ENCODE measurements around the gene MORC3. TPM values are rescaled to one million over a fixed set of nuclear protein-coding genes. Genes with fewer than 3 reads are reported as not detected.
A peak's percentile ranks its signal among the peaks of the same experiment; 100 is the strongest.
"Not testable (repeated sequence)": the region's sequence is repeated elsewhere in the genome, so short reads cannot be mapped to it uniquely, and the experiment has no call there.

The MORC3 gene, protein sequence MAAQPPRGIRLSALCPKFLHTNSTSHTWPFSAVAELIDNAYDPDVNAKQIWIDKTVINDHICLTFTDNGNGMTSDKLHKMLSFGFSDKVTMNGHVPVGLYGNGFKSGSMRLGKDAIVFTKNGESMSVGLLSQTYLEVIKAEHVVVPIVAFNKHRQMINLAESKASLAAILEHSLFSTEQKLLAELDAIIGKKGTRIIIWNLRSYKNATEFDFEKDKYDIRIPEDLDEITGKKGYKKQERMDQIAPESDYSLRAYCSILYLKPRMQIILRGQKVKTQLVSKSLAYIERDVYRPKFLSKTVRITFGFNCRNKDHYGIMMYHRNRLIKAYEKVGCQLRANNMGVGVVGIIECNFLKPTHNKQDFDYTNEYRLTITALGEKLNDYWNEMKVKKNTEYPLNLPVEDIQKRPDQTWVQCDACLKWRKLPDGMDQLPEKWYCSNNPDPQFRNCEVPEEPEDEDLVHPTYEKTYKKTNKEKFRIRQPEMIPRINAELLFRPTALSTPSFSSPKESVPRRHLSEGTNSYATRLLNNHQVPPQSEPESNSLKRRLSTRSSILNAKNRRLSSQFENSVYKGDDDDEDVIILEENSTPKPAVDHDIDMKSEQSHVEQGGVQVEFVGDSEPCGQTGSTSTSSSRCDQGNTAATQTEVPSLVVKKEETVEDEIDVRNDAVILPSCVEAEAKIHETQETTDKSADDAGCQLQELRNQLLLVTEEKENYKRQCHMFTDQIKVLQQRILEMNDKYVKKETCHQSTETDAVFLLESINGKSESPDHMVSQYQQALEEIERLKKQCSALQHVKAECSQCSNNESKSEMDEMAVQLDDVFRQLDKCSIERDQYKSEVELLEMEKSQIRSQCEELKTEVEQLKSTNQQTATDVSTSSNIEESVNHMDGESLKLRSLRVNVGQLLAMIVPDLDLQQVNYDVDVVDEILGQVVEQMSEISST
- 21.5 and 22.1 TPM in 2 replicates for total RNA-seq (2014; rRNA removed; shearing (Covaris generic))
- polyA plus RNA-seq (2014; cell fraction: nucleus; rRNA removed) = 9.3 and 21.7 TPM in 2 replicates

DNA sequence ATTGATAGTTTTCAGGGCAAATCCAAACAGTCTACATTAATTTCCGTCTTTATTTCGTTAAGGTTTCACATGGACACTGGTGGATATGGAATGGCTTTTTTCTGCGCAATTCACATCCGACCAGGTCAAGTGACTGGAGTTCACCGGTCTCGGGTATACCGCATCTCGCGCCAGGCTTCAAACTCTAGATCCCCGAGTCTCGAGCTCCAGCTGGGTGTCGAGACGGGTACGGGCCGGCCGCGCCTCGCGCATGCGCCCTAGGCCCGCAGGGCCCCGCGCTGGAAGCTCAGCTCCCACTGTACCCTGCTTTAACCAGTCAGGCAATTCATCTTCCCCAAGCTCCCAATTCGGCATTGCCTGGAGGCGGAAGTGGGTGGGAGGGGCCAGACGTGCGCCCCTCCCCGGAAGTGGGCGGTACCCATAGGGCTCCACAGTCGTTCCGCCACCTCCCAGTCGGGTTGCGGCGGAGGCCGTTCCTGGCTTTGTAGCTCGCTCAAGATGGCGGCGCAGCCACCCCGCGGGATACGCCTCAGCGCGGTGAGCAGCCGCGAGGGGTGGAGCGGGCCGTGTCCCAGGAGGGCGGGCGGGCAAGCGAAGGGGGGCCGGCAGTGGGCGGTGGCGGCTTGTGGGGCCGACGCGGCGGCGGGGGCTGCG is at the start of gene MORC3:
TSS of gene MORC3 (plus strand) at position 431 of the 654 bp plus-strand sequence. CDS start at position 499, 68 bp downstream.
- DNase-seq (ENCODE audit: extremely low read depth, low read depth) = peak; percentile 97

DNA sequence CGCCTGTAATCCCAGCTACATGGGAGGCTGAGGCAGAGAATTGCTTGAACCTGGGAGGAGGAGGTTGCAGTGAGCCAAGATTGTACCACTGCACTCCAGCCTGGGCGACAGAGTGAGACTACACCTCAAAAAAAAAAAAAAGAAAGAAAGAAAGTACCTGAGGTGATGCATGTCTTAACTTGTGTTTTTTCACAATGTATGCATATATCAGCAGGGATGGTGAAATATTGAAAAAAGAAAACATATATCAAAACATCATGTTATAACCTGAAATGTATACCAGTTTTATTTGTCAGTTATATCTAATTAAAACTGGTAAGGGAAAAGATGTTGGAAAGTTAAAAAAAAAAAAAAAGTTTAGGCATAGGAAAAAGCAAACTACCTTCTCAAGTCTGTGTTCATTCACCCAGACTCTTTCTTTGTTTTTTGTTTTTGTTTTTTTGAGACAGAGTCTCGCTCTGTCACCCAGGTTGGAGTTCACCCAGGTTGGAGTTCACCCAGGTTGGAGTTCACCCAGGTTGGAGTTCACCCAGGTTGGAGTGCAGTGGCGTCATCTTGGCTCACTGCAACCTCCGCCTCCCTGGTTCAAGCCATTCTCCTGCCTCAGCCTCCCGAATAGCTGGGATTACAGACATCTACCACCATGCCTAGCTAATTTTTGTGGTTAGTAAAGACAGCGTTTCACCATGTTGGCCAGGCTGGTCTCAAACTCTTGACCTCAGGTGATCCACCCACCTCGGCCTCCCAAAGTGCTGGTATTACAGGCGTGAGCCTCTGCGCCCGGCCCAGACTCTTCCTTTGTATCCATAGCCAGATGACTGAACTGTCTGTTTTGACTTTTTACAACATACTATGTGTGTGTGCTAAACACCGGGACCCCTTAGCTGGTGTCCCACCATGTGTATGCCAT is 49.0 kb upstream of the MORC3 start:
- DNase-seq (ENCODE audit: extremely low read depth, low read depth) = not testable (repeated sequence)

DNA sequence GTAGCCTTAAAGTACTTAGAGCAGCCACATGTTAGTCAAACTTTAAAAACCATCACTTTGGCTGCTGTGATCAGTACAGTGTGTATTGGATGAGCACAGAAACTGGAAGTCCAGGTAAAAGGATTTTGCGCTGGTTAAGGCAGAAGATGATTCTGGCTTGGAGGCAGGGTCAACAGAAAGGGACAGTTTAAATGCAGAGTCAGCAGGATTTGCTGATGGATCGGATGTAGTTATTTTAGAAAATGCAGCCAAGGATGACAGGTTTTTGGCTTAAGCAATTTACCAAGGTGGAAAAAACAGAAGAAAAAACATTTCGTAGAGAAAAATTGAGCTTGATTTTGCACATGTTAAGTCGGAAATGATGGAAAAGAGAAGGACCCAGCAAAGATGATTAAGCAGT is 45.9 kb upstream of the MORC3 start:
- DNase-seq (ENCODE audit: extremely low read depth, low read depth) = no peak

DNA sequence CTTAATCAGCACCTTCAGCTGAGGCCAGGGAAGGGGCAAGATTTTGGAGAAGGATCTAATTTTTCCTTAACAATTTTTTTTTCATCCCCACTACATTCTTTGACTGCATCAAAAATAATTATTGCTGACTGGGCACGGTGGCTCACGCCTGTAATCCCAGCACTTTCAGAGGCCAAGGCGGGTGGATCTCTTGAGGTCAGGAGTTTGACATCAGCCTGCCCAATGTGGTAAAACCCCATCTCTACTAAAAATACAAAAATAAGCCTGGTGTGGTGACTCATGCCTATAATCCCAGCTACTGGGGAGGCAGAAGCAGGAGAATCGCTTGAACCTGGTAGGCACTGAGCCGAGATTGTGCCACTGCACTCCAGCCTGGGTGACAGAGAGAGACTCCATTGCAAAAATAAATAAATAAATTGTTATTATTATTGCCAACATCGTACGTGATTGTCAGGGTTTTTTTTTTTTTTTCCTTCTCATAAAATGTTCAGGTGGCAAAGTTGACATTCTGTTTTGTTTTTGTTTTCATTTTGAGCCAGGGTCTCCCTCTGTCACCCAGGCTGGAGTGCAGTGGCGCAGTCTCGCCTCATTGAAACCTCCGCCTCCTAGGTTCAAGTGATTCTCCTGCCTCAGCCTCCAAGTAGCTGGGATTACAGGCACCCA is 37.3 kb upstream of the MORC3 start:
- no peak for DNase-seq (ENCODE audit: extremely low read depth, low read depth)

DNA sequence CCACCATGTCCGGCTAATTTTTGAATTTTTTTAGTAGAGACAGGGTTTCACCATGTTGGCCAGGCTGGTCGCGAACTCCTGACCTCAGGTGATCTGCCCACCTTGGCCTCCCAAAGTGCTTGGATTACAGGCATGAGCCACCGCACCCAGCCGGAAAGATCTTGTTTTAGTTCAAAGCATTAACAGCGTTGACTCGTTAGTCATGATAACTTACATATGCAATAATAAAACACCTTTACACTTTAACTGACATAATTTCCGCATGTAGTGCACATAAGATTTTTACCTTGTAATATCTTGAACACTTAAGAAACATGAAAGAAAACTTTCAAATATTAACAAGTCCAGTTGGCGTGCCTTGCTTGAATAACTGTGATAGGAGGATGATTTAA is 36.8 kb upstream of the MORC3 start:
- DNase-seq (ENCODE audit: extremely low read depth, low read depth) = not testable (repeated sequence)

DNA sequence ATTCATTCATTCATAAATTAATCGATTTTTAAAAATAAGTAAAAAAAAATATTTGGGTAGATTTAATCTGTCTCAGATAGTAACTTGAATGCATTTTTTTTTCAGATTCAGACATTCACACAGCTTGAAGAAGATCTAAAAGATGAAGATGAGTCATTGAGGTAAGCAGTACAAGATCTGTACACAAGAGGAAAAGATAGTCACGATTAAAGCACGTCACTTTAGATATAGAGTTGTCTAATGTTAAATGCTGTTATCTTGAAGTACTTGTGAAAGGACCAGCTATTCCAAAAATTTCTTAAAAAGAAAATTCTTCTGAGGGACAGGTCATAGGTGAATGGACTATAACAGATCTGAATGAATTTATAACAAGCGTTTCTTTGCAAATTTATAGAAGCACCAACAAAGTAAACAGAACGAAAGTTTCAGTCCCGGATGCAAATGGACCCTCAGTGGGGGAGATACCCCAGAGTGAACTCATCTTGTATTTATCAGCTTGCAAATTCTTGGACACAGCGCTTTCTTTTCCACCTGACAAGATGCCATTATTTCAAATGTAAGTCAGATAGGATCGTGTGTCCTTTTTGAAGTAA is 31.2 kb upstream of the MORC3 start:
- no peak for DNase-seq (ENCODE audit: extremely low read depth, low read depth)

DNA sequence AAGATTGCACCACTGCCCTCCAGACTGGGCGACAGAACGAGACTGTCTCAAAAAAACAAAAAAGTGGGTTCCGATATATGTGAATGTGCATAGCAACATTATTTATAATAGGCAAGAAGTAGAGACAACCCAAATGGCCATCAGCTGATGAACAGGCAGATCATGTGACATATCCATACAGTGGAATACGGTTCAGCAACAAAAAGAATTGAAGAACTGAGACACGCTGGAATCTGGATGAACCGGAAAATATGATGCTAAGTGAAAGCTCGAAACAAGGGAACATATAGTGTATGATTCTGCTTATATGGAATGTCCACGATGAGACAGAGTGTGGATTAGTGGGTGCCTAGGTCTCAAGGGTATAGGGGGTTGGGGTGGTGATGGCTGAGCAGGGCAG is 28.5 kb upstream of the MORC3 start:
- DNase-seq (ENCODE audit: extremely low read depth, low read depth) = no peak

DNA sequence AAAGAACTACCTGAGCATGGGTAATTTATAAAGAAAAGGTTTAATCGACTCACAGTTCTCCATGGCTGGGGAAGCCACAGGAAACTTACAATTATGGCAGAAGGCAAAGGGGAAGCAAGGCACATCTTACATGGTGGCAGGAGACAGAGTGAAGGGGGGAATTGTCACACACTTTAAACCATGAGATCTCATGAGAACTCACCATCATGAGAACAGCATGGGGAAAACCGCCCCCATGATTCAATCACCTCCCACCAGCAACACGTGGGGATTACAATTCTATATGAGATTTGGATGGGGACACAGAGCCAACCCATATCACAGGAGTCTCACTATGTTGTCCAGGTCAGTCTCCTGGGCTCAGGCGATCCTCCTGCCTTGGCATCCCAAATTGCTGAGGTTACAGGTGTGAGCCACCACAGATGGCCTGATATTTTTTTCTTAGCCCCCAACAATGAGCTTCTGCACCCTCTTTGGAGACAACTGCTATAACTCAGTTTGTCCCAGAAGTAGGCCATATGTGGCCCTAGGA is 22.5 kb upstream of the MORC3 start:
- DNase-seq (ENCODE audit: extremely low read depth, low read depth) = no peak

DNA sequence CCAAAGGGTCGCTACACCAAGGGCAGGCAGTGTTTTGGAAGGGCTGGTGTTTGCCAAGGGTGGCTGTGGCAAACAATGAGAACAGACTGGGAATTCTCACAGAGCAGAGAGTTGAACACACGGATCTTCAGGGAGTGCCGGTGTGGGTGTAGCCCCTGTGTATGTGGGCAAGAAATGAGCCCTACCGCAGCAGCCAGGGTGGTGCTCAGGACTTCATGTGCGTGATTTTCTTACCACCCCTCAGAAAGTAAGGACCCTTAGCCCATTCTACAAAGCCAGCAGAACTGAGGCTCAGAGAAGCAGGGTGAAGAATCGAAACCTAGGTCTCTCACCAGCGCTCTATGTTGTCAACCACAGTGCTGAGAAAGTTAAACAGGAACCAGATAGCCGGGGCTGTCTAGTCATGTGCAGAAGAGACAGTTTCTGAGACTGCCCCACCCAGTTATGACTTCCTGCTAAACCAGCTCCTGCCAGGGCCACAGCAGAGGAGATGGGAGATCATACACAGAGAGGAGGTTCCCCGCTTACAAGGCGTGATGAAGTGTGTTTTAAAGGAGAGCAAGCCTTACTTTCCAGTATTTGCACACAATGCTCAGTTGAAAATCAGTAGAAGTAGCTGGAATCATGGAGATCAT is 21.9 kb upstream of the MORC3 start:
- DNase-seq (ENCODE audit: extremely low read depth, low read depth) = no peak

DNA sequence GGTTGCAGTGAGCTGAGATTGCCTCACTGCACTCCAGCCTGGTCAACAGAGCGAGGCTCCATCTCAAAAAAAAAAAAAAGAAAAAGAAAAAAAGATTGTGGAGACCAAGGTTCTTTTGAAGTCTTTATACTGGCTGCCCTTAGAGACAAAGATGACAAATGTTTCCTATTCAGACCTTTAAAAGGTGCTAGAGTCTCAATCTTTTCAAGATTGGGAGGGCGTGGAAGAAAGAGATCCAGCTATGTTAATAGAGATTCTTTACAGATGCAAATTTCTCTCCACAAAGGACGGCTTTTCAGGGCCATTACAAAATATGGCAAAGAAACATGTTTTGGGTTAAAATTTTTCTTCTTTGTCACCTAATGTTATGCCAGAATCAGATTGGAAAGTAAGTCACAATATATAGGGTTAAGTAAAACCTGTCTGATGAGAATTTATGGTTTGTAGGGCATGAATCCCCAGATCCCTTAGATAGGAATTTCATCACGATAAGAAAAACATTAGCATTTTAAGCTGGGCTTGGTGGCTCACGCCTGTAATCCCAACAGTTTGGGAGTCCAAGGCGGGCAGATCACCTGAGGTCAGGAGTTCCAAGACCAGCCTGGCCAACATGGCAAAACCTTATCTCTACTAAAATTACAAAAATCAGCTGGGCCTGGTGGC is 13.0 kb upstream of the MORC3 start:
- DNase-seq (ENCODE audit: extremely low read depth, low read depth) = no peak

DNA sequence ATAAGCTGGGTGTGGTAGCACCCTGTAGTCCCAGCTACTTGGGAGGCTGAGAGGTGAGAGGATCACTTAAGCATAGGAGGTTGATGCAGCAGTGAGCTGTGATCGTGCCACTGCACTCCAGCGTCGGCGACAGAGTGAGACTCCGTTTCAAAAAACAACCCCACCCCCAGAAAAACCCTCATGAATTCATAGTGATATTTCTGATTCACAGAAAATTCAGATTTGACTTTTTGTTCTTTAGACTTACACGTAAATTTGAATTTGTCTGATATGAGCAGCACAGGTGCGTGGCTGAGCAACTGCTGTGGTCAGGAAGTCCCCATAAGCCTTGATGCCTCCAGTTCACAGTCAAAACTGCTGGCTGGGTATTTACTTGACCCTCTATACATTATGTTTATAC is 10.0 kb upstream of the MORC3 start:
- no peak for DNase-seq (ENCODE audit: extremely low read depth, low read depth)

DNA sequence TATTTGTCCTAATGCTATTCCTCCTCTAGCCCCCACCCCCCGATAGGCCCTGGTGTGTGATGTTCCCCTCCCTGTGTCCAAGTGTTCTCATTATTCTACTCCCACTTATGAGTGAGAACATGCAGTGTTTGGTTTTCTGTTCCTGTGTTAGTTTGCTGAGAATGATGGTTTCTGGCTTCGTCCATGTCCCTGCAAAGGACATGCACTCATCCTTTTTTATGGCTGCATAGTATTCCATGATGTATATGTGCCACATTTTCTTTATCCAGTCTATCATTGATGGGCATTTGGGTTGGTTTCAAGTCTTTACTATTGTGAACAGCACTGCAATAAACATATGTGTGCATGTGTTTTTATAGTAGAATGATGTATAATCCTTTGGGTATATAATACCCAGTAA is 6.6 kb upstream of the MORC3 start:
- not testable (repeated sequence) for DNase-seq (ENCODE audit: extremely low read depth, low read depth)

DNA sequence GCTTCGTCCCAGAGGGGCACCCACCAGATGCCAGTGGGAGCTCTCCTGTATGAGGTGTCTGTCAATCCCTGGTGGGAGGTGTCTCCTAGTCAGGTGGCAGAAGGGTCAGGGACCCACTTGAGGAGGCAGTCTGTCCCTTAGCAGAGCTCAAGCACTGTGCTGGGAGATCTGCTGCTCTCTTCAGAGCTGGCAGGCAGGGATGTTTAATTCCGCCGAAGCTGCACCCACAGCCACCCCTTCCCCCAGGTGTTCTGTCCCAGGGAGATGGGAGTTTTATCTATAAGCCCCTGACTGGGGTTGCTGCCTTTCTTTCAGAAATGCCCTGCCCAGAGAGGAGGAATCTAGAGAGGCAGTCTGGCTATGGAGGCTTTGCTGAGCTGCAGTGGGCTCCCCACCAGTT is 4.0 kb upstream of the MORC3 start:
- not testable (repeated sequence) for DNase-seq (ENCODE audit: extremely low read depth, low read depth)

DNA sequence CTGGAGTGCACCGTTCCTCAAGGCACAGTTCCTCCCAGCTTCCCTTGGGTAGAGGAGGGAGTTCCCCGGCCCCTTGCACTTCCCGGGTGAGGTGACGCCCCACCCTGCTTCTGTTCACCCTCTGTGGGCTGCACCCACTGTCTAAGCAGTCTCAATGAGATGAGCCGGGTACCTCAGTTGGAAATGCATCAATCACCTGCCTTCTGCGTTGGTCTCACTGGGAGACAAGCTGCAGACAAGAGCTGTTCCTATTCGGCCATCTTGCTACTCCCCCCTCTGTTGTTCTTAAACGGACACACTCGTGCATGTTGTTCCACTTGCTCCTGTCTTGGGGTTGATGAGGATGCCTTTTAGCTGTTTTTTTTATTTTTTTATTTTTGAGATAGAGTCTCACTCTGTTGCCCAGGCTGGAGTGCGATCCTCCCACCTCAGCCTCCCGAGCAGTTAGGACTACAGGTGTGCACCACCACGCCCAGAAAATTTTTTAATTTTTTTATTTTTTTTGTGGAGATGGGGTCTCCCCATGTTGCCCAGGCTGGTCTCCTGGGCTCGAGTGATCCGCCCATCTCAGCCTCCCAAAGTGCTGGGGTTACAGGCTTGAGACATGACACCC is 3.0 kb upstream of the MORC3 start:
- no peak for DNase-seq (ENCODE audit: extremely low read depth, low read depth)

DNA sequence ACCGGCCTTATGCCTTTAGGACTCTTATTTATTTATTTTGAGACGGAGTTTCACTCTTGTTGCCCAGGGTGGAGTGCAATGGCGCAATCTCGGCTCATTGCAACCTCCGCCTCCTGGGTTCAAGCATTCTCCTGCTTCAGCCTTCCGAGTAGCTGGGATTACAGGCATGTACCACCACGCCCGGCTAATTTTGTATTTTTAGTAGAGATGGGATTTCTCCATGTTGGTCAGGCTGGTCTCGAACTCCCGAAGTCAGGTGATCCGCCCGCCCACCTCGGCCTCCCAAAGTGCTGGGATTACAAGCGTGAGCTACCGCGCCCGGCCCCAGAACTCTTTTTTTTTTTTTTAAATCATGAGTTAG is 611 bp upstream of the MORC3 start:
- not testable (repeated sequence) for DNase-seq (ENCODE audit: extremely low read depth, low read depth)

DNA sequence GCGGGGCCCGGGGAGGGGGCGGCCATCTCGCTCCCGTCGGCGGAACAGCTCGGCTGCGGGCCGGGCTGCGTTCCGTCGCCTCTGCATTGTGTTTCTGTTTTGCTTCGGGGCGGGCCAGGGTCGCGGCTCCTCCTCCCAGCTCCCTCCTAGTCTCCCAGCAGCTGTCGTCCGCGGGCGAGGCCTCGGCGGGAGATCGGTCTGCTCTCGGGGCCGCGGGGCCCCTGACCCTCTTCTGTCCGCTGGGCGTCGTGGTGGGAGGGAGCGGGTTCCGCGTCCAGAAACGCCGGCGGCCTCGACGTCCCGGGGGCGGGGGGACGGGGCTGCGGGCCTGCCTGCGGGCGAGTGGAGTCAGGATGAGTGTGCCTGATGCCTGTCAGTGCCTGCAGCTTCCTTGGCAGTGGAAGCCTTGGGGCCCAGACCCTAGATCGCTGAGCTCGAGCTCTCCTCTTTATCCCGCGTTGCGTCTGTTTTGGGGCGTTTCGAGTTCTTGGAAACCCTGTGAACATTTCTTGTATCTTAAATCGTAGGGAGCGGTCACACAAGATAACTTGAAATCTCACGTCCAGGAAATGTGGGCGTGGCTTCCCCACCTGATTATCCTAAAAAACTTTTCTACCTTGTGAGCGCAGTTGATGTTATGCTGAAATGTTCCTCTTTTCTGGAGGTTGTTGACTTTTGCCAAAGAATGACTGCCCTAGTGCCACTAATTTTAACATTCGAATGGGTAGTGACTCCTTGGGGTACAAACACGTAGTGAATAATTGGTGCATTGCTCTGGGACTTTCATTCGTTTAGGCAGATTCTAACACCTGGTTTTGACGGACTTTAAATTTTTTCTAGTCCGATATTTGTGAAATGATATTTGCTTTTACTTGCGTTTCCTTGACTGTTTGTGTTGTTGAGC is 676 bp downstream of the MORC3 start:
- DNase-seq (ENCODE audit: extremely low read depth, low read depth) = peak; percentile 59

Measured in NCI-H460 (cell line).